Ishikawa (cell line): ENCODE data around the gene UST.

Experiments used
- CREB1 ChIP-seq: IDR thresholded peaks from 2 replicates; pipeline ENCODE4 v1.6.1; 2012; ENCODE audit warnings: low read depth
- EGR1 ChIP-seq: IDR thresholded peaks from 2 replicates; pipeline ENCODE4 v1.6.1; 2012
- EP300 ChIP-seq: IDR thresholded peaks from 2 replicates; pipeline ENCODE4 v1.6.1; 2012; ENCODE audit warnings: borderline replicate concordance
- FOXM1 ChIP-seq: IDR thresholded peaks from 2 replicates; pipeline ENCODE4 v1.6.1; 2012; ENCODE audit warnings: low read depth, borderline replicate concordance
- TAF1 ChIP-seq: IDR thresholded peaks from 2 replicates; pipeline ENCODE4 v1.6.1; 2012; ENCODE audit warnings: low read depth, mild to moderate bottlenecking
- TCF12 ChIP-seq: IDR thresholded peaks from 2 replicates; pipeline ENCODE4 v1.6.1; 2012; ENCODE audit warnings: low read depth
- TEAD4 ChIP-seq: IDR thresholded peaks from 2 replicates; pipeline ENCODE4 v1.6.1; 2012
- YY1 ChIP-seq: IDR thresholded peaks from 2 replicates; pipeline ENCODE4 v1.6.1; 2012; ENCODE audit warnings: low read depth
- ZBTB7A ChIP-seq: IDR thresholded peaks from 2 replicates; pipeline ENCODE4 v1.6.1; 2012; ENCODE audit warnings: low read depth
- TF ChIP-seq, protein P1 (sequence below): IDR thresholded peaks from 2 replicates; pipeline ENCODE4 v1.6.1; 2012

DNA sequence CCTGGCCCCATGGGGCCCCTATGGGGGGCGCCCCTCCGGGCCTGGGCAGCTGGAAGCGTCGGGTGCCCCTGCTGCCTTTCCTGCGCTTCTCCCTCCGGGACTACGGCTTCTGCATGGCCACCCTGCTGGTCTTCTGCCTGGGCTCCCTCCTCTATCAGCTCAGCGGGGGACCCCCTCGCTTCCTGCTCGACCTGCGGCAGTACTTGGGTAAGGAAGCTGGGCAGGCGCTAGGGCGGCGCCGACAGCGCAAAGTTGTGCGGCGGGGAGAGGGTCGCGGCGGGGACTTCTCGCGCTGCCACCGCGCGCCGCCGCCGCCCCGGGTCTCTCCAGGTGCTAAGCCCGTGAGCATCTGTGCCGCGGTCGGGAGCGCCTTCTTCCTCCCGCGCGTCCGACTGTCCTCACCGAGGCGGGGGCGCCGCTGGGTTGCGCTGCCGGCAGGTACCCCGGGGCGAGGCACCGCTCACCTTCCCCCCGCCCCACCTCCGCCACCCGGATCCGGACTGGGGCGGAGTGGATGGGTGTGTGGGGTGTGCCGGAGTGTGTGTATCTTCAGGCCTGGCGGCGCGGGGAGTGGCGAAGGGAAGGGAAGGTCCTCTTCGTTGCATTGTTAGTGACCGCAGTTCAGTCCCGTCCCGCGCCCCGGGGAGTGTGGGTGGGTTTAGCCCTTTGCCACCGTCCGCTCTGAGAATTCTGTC is 788 bp downstream of the UST start:
- TF ChIP-seq, protein P1, sequence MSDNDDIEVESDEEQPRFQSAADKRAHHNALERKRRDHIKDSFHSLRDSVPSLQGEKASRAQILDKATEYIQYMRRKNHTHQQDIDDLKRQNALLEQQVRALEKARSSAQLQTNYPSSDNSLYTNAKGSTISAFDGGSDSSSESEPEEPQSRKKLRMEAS = no peak
- TF ChIP-seq CREB1 = no peak
- no peak for TF ChIP-seq TAF1
- TF ChIP-seq FOXM1 = no peak
- peak; percentile 77 for TF ChIP-seq ZBTB7A
- no peak for TF ChIP-seq TEAD4
- TF ChIP-seq EP300 = no peak
- no peak; the same call in 1 of the 2 replicates for TF ChIP-seq EGR1
- TF ChIP-seq YY1 = no peak
- TF ChIP-seq TCF12 = 0 out of 2 replicates have a peak, but pooled peaks have one; percentile 18
